Measurements from ENCODE around the gene BFSP1. TPM values are rescaled to one million over a fixed set of nuclear protein-coding genes. Genes with fewer than 3 reads are reported as not detected.

Gene BFSP1
- total RNA-seq, 1 donor from 2014 or later = 0.66 TPM

DNA sequence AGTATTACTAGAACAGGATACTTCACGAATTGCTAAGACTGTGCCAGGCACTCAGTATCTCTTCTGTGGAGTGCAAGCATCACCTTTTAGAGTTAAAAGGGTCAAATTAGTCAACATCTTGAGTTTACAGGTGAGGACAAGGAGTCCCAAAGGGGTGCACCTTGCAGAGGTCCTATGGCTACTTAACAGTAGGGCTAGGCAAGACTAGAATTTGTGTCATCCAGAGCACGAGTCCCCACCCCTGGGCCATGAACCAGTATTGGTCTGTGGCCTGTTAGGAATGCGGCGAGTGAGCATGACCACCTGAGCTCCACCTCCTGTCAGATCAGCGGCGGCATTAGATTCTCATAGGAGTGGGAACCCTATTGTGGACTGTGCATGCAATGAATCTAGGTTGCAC is 28.2 kb upstream of the BFSP1 start:
- Histone ChIP-seq H3K27me3 (ENCODE audit: low read depth) (no peaks in the 10 kb centered on the region), H3K4me3 (no peak overlapping the region), H3K36me3 (no peaks in the 10 kb centered on the region), H3K4me1 (peaks cover 50% of the 10 kb centered on the region), H3K9me3 (replicated peaks) (no peaks in the 10 kb centered on the region), H3K27ac (replicated peaks) (peak overlapping the region; percentile 85)
- TF ChIP-seq, protein P1, sequence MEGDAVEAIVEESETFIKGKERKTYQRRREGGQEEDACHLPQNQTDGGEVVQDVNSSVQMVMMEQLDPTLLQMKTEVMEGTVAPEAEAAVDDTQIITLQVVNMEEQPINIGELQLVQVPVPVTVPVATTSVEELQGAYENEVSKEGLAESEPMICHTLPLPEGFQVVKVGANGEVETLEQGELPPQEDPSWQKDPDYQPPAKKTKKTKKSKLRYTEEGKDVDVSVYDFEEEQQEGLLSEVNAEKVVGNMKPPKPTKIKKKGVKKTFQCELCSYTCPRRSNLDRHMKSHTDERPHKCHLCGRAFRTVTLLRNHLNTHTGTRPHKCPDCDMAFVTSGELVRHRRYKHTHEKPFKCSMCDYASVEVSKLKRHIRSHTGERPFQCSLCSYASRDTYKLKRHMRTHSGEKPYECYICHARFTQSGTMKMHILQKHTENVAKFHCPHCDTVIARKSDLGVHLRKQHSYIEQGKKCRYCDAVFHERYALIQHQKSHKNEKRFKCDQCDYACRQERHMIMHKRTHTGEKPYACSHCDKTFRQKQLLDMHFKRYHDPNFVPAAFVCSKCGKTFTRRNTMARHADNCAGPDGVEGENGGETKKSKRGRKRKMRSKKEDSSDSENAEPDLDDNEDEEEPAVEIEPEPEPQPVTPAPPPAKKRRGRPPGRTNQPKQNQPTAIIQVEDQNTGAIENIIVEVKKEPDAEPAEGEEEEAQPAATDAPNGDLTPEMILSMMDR (IDR thresholded peaks at IDR 0.05; ENCODE audit: borderline replicate concordance) = no peak
- DNase-seq = no peak
- intact Hi-C loops (cut with micrococcal nuclease) = no loop called here

DNA sequence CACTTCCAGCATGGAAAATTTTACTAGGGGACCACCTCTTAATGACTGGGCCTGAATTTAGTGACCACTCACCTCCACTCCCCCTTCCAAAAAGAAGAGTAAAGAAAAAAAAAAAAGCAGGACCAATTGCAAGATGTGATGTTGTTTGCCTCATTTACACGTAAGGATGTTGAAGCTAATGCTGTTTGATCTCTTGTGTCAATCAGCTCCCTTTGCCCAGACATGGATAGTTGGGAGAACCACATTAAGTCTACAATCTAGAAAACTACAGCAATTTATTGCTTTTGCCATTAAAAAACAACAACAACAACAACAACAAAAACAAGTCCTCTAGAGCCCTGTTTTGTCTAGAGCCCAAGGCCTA is 27.7 kb upstream of the BFSP1 start:
- H3K27me3 ChIP-seq (ENCODE audit: low read depth) = no peaks in the 10 kb centered on the region
- intact Hi-C loops (cut with micrococcal nuclease) = no loop called here
- H3K27ac ChIP-seq (replicated peaks) = peak overlapping the region; percentile 85
- TF ChIP-seq, protein P1 (IDR thresholded peaks at IDR 0.05; ENCODE audit: borderline replicate concordance) = no peak
- H3K36me3 ChIP-seq = no peaks in the 10 kb centered on the region
- H3K4me3 ChIP-seq = no peak overlapping the region
- H3K4me1 ChIP-seq = peaks cover 50% of the 10 kb centered on the region
- no peaks in the 10 kb centered on the region for H3K9me3 ChIP-seq (replicated peaks)
- DNase-seq = no peak

DNA sequence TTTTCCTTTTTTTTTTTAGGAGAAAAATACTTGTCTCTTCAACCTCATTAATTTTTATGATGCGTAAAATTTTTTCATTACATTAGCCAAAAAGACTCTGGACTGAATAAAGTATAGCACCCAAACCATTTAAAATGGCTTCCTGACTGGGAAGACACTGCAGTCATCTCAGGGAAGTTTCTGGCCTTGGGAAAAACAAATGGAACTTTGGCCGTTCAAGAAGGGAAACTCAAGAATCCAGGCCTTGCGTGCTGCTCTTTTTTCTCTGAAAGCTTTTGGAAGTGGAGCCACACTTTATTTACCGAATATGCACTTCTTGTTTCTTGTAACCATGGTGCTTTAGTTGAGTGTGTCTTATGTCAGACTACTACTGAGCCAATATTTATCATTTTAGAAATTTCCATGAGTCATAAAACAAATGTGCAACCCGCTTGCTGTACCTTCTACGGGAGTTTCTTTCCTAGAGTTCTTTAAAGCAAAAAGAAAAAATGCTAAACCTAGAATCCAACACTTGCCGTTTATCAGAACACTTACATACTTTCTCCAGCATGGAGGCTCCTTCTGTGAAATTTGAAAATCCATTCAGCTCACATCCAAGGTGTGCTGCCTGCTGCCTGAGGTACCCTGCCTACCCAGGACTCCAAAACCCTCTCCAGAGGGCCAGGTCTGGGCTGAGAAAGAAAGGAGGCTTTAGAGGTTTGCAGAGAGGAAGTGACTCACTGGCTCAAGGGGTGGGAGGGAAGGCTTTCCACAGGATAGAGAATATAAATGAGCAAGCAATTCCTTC is 27.2 kb upstream of the BFSP1 start:
- H3K9me3 ChIP-seq (replicated peaks) = no peaks in the 10 kb centered on the region
- no peaks in the 10 kb centered on the region for H3K27me3 ChIP-seq (ENCODE audit: low read depth)
- peaks cover 48% of the 10 kb centered on the region for H3K4me1 ChIP-seq
- intact Hi-C loops (cut with micrococcal nuclease) = no loop called here
- peak overlapping the region; percentile 85 for H3K27ac ChIP-seq (replicated peaks)
- H3K36me3 ChIP-seq = no peaks in the 10 kb centered on the region
- H3K4me3 ChIP-seq = peak overlapping the region; percentile 26
- DNase-seq = no peak
- TF ChIP-seq, protein P1 (IDR thresholded peaks at IDR 0.05; ENCODE audit: borderline replicate concordance) = no peak

DNA sequence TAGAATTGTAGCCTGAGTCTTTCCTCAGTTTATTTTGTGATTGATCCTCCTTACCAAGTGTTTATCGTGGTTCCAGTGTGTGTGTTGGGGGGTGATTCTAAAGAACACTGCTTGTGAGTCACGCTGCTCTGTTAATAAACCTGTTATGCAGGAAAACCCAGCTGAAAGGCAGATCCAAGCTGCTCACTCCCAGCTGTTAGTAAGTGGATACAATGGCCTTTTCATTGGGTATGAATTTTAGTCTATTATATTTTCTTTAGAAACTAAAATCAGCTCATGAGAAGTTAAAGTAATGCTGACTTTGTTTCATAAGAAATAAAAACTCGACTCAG is 26.5 kb upstream of the BFSP1 start:
- H3K36me3 ChIP-seq = no peaks in the 10 kb centered on the region
- H3K9me3 ChIP-seq (replicated peaks) = no peaks in the 10 kb centered on the region
- TF ChIP-seq, protein P1 (IDR thresholded peaks at IDR 0.05; ENCODE audit: borderline replicate concordance) = no peak
- H3K27ac ChIP-seq (replicated peaks) = peak overlapping the region; percentile 85
- H3K4me1 ChIP-seq = peaks cover 41% of the 10 kb centered on the region
- no peaks in the 10 kb centered on the region for H3K27me3 ChIP-seq (ENCODE audit: low read depth)
- intact Hi-C loops (cut with micrococcal nuclease) = no loop called here
- H3K4me3 ChIP-seq = no peak overlapping the region
- DNase-seq = no peak

DNA sequence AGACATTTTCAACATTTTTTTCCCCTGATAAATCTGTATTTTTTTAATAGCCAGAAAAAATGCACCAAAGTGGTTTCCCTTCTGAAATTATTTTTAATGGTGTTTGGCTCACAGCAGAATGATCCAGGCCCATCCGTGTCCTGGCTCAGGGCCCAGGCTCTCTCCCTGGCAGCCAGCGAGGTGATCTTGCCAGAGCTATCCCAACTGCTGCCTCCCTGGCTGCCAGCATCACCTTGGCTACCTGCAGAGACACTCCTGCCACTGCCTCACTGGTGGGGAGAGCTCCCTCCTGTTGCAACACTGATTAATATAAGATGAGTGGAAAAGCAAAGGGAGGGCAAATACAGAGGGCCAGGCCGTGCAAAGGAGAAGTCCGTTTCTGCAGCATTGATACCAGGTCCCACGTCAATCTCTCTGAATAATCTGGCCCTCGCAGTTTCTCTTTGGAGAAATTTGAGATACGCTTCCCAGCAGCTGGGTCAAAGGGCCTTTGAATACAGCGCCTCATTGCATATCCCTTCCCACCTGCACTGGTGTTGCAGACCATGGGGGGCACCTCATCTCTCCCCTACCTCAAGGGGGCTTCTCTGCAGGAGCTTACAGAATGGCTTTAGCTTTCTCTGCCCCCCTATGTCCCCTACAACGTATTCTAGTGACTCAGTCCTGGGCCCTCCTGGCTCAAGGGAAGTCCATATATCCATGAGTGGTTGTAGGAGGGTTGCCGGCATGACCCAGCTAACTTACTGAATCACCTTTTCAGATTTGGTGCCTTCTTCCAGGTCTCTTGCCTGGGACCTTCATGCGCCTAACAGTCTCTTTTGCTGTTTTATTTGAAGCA is 25.9 kb upstream of the BFSP1 start:
- peaks cover 39% of the 10 kb centered on the region for H3K4me1 ChIP-seq
- no peaks in the 10 kb centered on the region for H3K27me3 ChIP-seq (ENCODE audit: low read depth)
- no peaks in the 10 kb centered on the region for H3K36me3 ChIP-seq
- intact Hi-C loops (cut with micrococcal nuclease) = no loop called here
- no peak overlapping the region for H3K4me3 ChIP-seq
- TF ChIP-seq, protein P1 (IDR thresholded peaks at IDR 0.05; ENCODE audit: borderline replicate concordance) = no peak
- DNase-seq = peak; percentile 80
- H3K27ac ChIP-seq (replicated peaks) = peak overlapping the region; percentile 85
- H3K9me3 ChIP-seq (replicated peaks) = no peaks in the 10 kb centered on the region

Measured in left ventricle myocardium inferior (tissue), 1 donor.